ENCODE measurements around the gene GLT8D1.

The GLT8D1 gene

GRCh38 chr3:52714335-52715302, 9.0 kb upstream of the GLT8D1 start:
- DNase-seq (ENCODE audit: low read depth, low spot score) = no peak
- H3K27ac ChIP-seq = no peak overlapping the region

- no peak overlapping the region for H3K27ac ChIP-seq
- no peak for DNase-seq (ENCODE audit: low read depth, low spot score)
Observed at GRCh38 chr3:52712291-52713212, 7.0 kb upstream of the GLT8D1 start.

- H3K27ac ChIP-seq = no peak overlapping the region
Observed at GRCh38 chr3:52710512-52710911, 4.9 kb upstream of the GLT8D1 start.

GRCh38 chr3:52707585-52707984, 2.0 kb upstream of the GLT8D1 start:
- no peak for DNase-seq (ENCODE audit: low read depth, low spot score)
- H3K27ac ChIP-seq = no peak overlapping the region

More at GRCh38 chr3:52710512-52710911, 4.9 kb upstream of the GLT8D1 start:
- no peak for DNase-seq (ENCODE audit: low read depth, low spot score)

- peak overlapping the region; percentile 82 for H3K27ac ChIP-seq
- DNase-seq (ENCODE audit: low read depth, low spot score) = no peak
Observed at GRCh38 chr3:52705438-52705687, 228 bp downstream of the GLT8D1 start.

- peak overlapping the region; percentile 82 for H3K27ac ChIP-seq
- no peak for DNase-seq (ENCODE audit: low read depth, low spot score)
Observed at GRCh38 chr3:52704611-52705437, 767 bp downstream of the GLT8D1 start.

- no peak overlapping the region for H3K27ac ChIP-seq
- DNase-seq (ENCODE audit: low read depth, low spot score) = no peak
Observed at GRCh38 chr3:52703341-52703740, 2.2 kb downstream of the GLT8D1 start.

- H3K27ac ChIP-seq = no peak overlapping the region
- no peak for DNase-seq (ENCODE audit: low read depth, low spot score)
Observed at GRCh38 chr3:52697632-52697965, 8.0 kb downstream of the GLT8D1 start.

GRCh38 chr3:52696830-52697631, 8.6 kb downstream of the GLT8D1 start:
- H3K27ac ChIP-seq = no peak overlapping the region
- DNase-seq (ENCODE audit: low read depth, low spot score) = no peak

- H3K27ac ChIP-seq = no peak overlapping the region
- no peak for DNase-seq (ENCODE audit: low read depth, low spot score)
Observed at GRCh38 chr3:52695798-52696671, 9.6 kb downstream of the GLT8D1 start.

GRCh38 chr3:52694528-52695189, 10.9 kb downstream of the GLT8D1 start:
- H3K27ac ChIP-seq = no peak overlapping the region
- no peak for DNase-seq (ENCODE audit: low read depth, low spot score)

GRCh38 chr3:52693071-52693470, 12.5 kb downstream of the GLT8D1 start:
- DNase-seq (ENCODE audit: low read depth, low spot score) = no peak
- no peak overlapping the region for H3K27ac ChIP-seq

GRCh38 chr3:52690560-52690959, 15.0 kb downstream of the GLT8D1 start:
- H3K27ac ChIP-seq = no peak overlapping the region
- DNase-seq (ENCODE audit: low read depth, low spot score) = no peak

- peak overlapping the region; percentile 90 for H3K27ac ChIP-seq
- no peak for DNase-seq (ENCODE audit: low read depth, low spot score)
Observed at GRCh38 chr3:52689151-52689550, 16.4 kb downstream of the GLT8D1 start.

- peak; percentile 41 for DNase-seq (ENCODE audit: low read depth, low spot score)
- H3K27ac ChIP-seq = peak overlapping the region; percentile 90
Observed at GRCh38 chr3:52688266-52688665, 17.3 kb downstream of the GLT8D1 start.

- H3K27ac ChIP-seq = peak within 1 kb of the TSS; percentile 90
- DNase-seq (ENCODE audit: low read depth, low spot score) = peak; percentile 84
Observed at GRCh38 chr3:52685709-52686691, 19.6 kb downstream of the GLT8D1 start, which contains the start of the genes GNL3 and PBRM1. Gene GNL3, plus strand, starts transcription at chr3:52686032. Its CDS starts 61 bp downstream, at chr3:52686093. Gene PBRM1, minus strand, starts transcription at chr3:52685913.

GRCh38 chr3:52685285-52685708, 20.3 kb downstream of the GLT8D1 start:
- H3K27ac ChIP-seq = peak overlapping the region; percentile 90
- DNase-seq (ENCODE audit: low read depth, low spot score) = no peak

All from epithelial cell of prostate (primary cell).